Keratinocyte (primary cell): ENCODE results near the gene DLG1. TPM values are rescaled to one million over a fixed set of nuclear protein-coding genes. Genes with fewer than 3 reads are reported as not detected.

ENCODE experiments used
- DNase-seq: peaks from one replicate; pipeline ENCODE4 v3.0.0-alpha.2; 2011; ENCODE audit warnings: low read depth, missing footprints, low spot score
- FAIRE-seq: peaks from 2 replicates; lab custom pipeline; 2011; peaks lifted over from hg19 to GRCh38; lab: Jason Lieb, UNC
- H2AFZ ChIP-seq: 2 replicates; pipeline ENCODE4 v1.6.0; 2012; ENCODE audit warnings: low read length, control low read depth, inconsistent platforms; ENCODE audit not compliant: control insufficient read depth
- H3K27ac ChIP-seq: 2 replicates; pipeline ENCODE4 v1.5.1; 2011; ENCODE audit warnings: low read length; ENCODE audit not compliant: control insufficient read depth, insufficient read depth
- H3K27me3 ChIP-seq: 3 replicates; pipeline ENCODE4 v1.6.0; 2011; ENCODE audit warnings: low read length; ENCODE audit not compliant: control insufficient read depth, insufficient read depth; ENCODE audit errors: extremely low read depth
- H3K36me3 ChIP-seq, 2 experiments: 2 replicates in 1 of 2; 3 replicates in 1 of 2; pipeline ENCODE4 v1.5.1; 2011; ENCODE audit warnings: low read length in 2 of 2, mild to moderate bottlenecking in 1 of 2; ENCODE audit not compliant: control insufficient read depth in 2 of 2, insufficient read depth in 2 of 2; ENCODE audit errors: extremely low read depth in 1 of 2
- H3K4me1 ChIP-seq: 3 replicates; pipeline ENCODE4 v1.5.1; 2011; ENCODE audit warnings: low read length; ENCODE audit not compliant: control insufficient read depth, insufficient read depth; ENCODE audit errors: extremely low read depth
- H3K4me2 ChIP-seq: 3 replicates; pipeline ENCODE4 v1.6.0; 2011; ENCODE audit warnings: low read depth, low read length; ENCODE audit not compliant: control insufficient read depth, insufficient read depth; ENCODE audit errors: extremely low read depth
- H3K4me3 ChIP-seq, 3 experiments: fragments of 200-600 bp in 1 of 3; sonication (generic) in 1 of 3; 2 replicates in 2 of 3; 3 replicates in 1 of 3; pipeline ENCODE4 v1.5.1; 2011 to 2016; ENCODE audit warnings: low read length in 3 of 3, mild to moderate bottlenecking in 3 of 3, control low read depth in 2 of 3, inconsistent platforms in 1 of 3, low read depth in 1 of 3, mixed read lengths in 1 of 3, mixed run types in 1 of 3, moderate library complexity in 1 of 3; ENCODE audit not compliant: control insufficient read depth in 2 of 3, insufficient read depth in 2 of 3; ENCODE audit errors: extremely low read depth in 1 of 3
- H3K79me2 ChIP-seq: 2 replicates; pipeline ENCODE4 v1.6.0; 2012; ENCODE audit warnings: low read length; ENCODE audit not compliant: control insufficient read depth, insufficient read depth
- H3K9ac ChIP-seq: 3 replicates; pipeline ENCODE4 v1.6.0; 2011; ENCODE audit warnings: low read length; ENCODE audit not compliant: control insufficient read depth, insufficient read depth; ENCODE audit errors: extremely low read depth
- H3K9me1 ChIP-seq: 3 replicates; pipeline ENCODE4 v1.6.0; 2011; ENCODE audit warnings: low read length; ENCODE audit not compliant: control insufficient read depth, insufficient read depth; ENCODE audit errors: extremely low read depth
- H3K9me3 ChIP-seq: 2 replicates; pipeline ENCODE4 v1.5.1; 2012; ENCODE audit warnings: low read depth, low read length; ENCODE audit not compliant: control insufficient read depth
- H4K20me1 ChIP-seq: 3 replicates; pipeline ENCODE4 v1.6.0; 2011; ENCODE audit warnings: low read length; ENCODE audit not compliant: control insufficient read depth, insufficient read depth; ENCODE audit errors: extremely low read depth
- CTCF ChIP-seq, 3 experiments: IDR thresholded peaks in 1 of 3; conservative IDR thresholded peaks in 1 of 3; optimal IDR thresholded peaks in 1 of 3; 2 replicates in 2 of 3; 3 replicates in 1 of 3; pipeline versions ENCODE3 to v1.5.1; 2011; ENCODE audit warnings: low read length in 3 of 3, mild to moderate bottlenecking in 3 of 3, moderate library complexity in 2 of 3, control low read depth in 1 of 3, inconsistent platforms in 1 of 3; ENCODE audit not compliant: insufficient read depth in 2 of 3; ENCODE audit errors: extremely low read depth in 1 of 3
- EZH2 ChIP-seq: IDR thresholded peaks from one replicate; pipeline ENCODE4 v1.6.1; 2012; ENCODE audit warnings: inconsistent platforms, mild to moderate bottlenecking, low read length, moderate library complexity
- dilution Hi-C: fragments of 300-500 bp; cut with MboI; formaldehyde crosslinking; loops from one replicate; pipeline ENCODE4 v1.7.0; 2020; ENCODE audit warnings: low sequenced_read_pairs; ENCODE audit not compliant: extremely low pct_ligation_motif_present
- polyA plus RNA-seq, 5 experiments: library from polyadenylated mRNA; depleted of rRNA in 3 of 5; stranded (reverse) in 3 of 5; stranded (forward) in 1 of 5; unstranded in 1 of 5; fragments of >200 nt; gene quantifications; 1 replicate in 1 of 5; 2 replicates in 3 of 5; 3 replicates in 1 of 5; pipeline versions ENCODE4 v1.2.1 to v1.2.3, GENCODE V29; 2011 to 2012; ENCODE audit warnings: missing spikeins in 2 of 5, low read depth in 1 of 5, low replicate concordance in 1 of 5

The DLG1 gene
- polyA plus RNA-seq, 1 donor (not counting 4 experiments of a cell fraction or from before 2014, with no cell fraction given): 139 TPM

- no peaks in the 10 kb centered on the region for H3K9me1 ChIP-seq
- no peak overlapping the region for H3K4me3 ChIP-seq
- DNase-seq (no peak), FAIRE-seq (no peak)
- H2AFZ ChIP-seq: no peak overlapping the region
- H3K9ac ChIP-seq: no peak overlapping the region
- H3K9me3 ChIP-seq: no peaks in the 10 kb centered on the region
- no peak overlapping the region for H3K27ac ChIP-seq
- TF ChIP-seq EZH2 (no peak), CTCF (optimal IDR thresholded peaks at IDR 0.05 in 1 of 3, IDR thresholded peaks at IDR 0.05 in 1 of 3, conservative IDR thresholded peaks at IDR 0.05 in 1 of 3; ENCODE audit: extremely low read depth in 1 of 3, insufficient read depth in 2 of 3, low read length in 3 of 3) (no peak)
- H3K27me3 ChIP-seq: no peaks in the 10 kb centered on the region
- dilution Hi-C loops: no loop called here
- no peak overlapping the region for H3K4me2 ChIP-seq
- no peaks in the 10 kb centered on the region for H3K36me3 ChIP-seq
- peaks cover 12% of the 10 kb centered on the region for H3K4me1 ChIP-seq
- no peaks in the 10 kb centered on the region for H3K79me2 ChIP-seq
- no peaks in the 10 kb centered on the region for H4K20me1 ChIP-seq
These were observed 40.2 kb upstream of the DLG1 start for GRCh38 chr3:197338586-197338985.

GRCh38 chr3:197337656-197338055 is 39.2 kb upstream of the DLG1 start:
- no peaks in the 10 kb centered on the region for H3K36me3 ChIP-seq
- H3K27ac ChIP-seq: no peak overlapping the region
- peaks cover 12% of the 10 kb centered on the region for H3K4me1 ChIP-seq
- no peaks in the 10 kb centered on the region for H3K9me1 ChIP-seq
- no peak overlapping the region for H3K9ac ChIP-seq
- H2AFZ ChIP-seq: no peak overlapping the region
- DNase-seq: no peak
- H3K27me3 ChIP-seq: no peaks in the 10 kb centered on the region
- H3K4me3 ChIP-seq: no peak overlapping the region
- dilution Hi-C loops: no loop called here
- no peak overlapping the region for H3K4me2 ChIP-seq
- H4K20me1 ChIP-seq: no peaks in the 10 kb centered on the region
- no peak for TF ChIP-seq EZH2
- TF ChIP-seq CTCF (optimal IDR thresholded peaks at IDR 0.05 in 1 of 3, IDR thresholded peaks at IDR 0.05 in 1 of 3, conservative IDR thresholded peaks at IDR 0.05 in 1 of 3; ENCODE audit: extremely low read depth in 1 of 3, insufficient read depth in 2 of 3, low read length in 3 of 3): no peak
- H3K79me2 ChIP-seq: no peaks in the 10 kb centered on the region
- FAIRE-seq: no peak
- no peaks in the 10 kb centered on the region for H3K9me3 ChIP-seq
